Measurements from ENCODE around the gene EML6.
A peak's percentile ranks its signal among the peaks of the same experiment; 100 is the strongest.
"Not testable (repeated sequence)": the region's sequence is repeated elsewhere in the genome, so short reads cannot be mapped to it uniquely, and the experiment has no call there.

The EML6 gene

DNA sequence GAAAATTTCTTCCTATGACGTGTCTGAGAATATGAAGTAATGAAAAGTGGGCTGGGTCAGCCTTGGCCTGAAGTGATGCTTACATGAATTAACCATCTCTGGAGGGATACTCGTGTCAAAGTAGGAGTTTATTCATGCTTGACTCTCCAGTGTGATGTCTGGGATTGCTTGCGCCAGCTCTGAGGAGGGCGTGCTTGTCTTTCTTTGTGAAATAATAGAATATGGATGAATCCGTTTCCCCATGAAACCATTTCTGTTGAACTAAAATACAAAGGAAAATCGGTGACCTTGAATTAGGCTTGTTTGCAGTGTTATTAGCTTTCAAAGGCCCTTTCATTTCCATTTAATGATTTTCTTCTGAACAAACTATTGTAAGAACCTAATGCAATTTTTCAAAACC is 77.9 kb downstream of the EML6 start:
- no peak for DNase-seq (ENCODE audit: low read depth in 2 of 2)

DNA sequence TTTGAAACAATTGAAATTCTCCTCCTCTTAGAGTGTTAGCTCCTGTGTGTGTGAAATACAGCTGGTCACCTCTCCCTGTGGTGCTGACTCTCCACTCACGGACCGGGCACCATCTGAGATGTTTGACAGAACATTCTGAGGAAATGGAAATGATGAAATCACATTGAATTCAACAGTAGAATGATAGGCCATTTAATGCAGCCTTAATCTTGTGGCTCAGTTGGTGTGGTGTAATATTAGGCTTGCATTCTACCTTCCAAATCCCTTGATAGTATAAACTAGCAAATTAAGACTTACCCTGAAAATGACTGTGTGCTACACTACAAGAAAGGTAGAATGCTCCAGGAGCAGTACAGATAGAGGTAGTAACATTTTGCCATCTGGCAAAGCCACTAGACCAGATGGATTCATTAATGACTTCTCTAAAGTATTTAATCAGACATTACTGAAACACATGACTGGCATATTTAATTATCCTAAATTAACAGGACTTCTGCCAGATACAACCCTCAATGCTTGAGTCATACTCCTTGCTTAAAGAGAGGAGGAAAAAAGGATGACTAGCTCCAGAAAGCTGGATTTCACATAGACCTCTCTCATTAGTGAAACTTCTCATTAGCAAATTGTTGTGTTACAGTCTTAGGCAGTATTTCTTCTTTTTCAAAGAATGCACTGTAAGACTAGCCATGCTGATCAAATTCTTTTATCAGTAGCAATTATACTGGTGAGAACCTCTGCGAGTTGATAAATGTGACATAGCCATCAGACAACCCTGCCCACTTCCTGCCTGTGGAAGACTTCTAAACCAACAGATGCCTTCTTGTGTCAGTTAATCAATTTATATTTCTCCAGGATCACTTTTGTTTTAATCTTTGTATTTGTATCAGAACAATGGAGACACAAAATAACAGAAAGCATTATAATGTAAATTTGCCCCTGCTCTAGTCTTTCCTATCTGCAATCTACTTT is 80.6 kb downstream of the EML6 start:
- DNase-seq (ENCODE audit: low read depth in 2 of 2) = no peak

DNA sequence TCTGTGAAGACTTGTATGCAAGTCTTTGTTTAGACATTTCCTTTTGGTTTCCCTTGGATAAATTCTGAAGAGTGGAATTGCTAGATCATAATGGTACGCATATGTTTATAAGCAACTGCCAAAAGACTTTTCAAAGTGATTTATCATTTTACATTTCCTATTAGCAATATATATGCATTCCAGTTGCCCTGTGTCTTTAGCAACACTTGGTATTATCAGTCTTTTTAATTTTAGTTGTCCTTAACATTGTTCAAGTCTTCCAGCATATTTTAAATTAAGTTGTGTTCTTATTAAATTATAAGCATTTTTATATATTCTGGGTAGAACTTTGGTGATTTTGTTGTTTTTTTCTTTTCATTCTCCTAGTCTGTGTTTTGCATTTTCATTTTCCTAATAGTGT is 81.8 kb downstream of the EML6 start:
- DNase-seq (ENCODE audit: low read depth in 2 of 2) = no peak

DNA sequence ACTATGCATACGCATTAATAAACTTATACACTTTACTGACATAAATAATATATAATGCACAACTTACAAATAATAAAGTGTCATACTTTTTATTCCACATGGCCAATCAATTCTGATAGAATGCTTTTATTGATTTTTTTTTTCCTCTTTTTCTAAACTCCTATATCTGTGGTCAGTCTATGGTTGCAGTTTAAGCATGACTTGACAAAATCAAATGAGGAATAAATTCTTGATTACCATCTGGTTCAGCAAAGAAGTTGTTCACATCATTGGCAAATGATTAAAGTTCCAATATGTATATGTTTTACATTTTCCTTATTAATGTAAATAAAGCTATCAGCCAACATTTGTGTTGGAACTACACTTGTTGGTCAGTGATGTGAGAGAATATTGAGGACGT is 83.5 kb downstream of the EML6 start:
- no peak for DNase-seq (ENCODE audit: low read depth in 2 of 2)

DNA sequence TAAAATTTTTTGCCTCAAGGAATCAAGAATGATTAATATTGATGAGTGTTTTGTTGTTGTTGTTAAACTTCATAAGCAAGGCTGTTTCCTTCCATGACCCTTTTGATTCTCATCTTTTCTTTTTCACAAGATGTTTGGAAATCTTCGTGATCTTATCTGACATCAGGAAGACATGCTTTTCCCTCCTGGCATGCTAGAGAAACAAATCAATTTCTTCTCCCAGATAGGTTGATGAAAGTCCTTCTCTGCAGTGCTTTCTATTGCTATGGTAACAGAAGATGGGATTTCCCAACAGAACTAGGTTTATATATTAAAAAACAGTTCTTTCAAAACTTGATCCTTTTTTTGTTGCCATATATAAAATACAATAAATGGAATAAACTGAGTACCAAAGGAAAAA is 85.2 kb downstream of the EML6 start:
- DNase-seq (ENCODE audit: low read depth in 2 of 2) = no peak

DNA sequence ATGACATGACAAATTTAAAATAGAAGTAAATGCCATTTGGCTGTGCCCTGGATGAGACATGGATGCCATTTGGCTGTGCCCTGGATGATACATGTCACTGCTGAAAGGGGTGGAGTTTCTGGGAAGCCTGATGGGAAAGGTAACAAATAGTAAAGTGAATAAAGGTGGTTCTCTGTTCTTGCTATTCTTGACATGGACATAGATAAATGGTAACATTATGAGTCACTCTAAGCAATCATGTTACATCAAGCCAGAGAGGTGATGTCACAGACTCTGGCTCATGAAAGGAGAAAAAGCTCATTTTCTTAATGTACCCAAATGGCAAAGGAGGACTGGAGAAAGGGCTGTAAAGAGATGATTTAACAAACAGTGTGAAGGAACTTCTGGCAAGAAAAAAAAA is 86.4 kb downstream of the EML6 start:
- no peak for DNase-seq (ENCODE audit: low read depth in 2 of 2)

DNA sequence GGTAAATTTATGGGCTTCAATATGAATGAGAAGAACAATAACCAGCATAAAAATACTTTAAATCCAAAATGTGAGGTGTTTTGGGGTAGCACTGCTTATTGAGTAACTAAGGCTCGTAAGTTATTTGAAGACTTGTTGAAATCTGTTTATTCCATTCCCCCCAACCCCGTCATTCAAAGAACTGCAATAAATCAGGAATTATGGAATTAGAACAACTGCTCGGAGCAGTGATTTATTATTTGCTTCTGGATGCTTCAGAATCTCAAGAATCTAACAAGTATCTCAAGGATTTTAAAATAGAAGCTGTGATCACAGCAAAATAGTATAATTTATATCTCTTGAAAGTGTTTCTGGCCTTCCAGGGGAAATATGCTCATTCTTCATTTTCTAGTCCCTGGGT is 86.8 kb downstream of the EML6 start:
- no peak for DNase-seq (ENCODE audit: low read depth in 2 of 2)

DNA sequence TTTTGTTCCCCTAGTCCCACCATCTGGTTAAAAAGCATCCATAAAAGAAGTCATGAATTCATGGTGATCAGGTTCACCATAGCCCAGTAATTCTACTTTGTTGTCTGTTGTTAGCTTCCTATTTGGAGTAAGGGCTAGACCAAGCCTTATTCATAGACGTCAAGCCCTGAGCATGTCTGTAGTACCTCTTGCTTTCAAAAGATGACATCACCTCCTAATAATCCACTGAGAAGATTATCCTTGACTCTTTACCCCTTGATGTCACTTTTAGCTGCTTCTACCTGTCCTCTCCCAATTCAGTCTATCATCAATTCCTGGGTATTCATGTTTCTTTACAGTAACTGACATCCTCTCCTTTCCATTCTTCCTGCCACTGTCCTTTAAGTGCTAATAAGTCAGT is 90.1 kb downstream of the EML6 start:
- DNase-seq (ENCODE audit: low read depth in 2 of 2) = no peak

DNA sequence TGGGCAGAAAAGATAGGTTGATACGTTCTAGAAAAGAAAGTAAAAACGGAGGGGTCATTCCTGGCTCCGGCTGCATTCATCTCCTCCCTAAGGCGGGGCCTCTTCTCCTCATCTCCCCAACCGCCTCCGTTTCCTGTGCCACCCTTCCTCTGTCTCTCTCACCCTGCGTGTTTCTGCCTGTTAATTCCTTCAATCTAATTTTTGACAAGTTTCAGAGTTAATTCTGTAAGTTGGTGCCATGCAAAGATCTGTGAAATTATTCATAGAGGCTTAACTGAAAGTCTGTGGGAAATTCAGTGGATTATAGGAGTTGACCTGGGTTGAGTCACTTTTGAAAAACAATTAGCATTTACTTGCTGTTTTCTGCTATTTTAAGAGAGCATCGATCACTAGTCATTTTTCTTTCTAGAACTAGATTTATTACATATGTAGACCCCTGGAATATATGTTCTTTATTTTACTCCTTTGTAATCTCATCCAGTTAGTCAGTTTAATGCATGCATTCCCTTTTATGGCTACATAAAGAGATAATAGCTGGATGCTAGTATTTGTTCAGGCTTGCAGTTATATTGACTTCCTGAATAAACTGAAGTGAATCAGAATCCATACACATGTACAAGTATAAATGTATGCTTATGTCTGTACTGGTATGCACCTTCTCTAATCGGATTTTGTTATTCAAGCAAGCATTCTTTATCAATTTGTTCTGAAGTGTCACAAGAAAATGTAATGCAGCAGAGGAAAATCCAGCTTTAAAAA is 91.1 kb downstream of the EML6 start:
- no peak for DNase-seq (ENCODE audit: low read depth in 2 of 2)

DNA sequence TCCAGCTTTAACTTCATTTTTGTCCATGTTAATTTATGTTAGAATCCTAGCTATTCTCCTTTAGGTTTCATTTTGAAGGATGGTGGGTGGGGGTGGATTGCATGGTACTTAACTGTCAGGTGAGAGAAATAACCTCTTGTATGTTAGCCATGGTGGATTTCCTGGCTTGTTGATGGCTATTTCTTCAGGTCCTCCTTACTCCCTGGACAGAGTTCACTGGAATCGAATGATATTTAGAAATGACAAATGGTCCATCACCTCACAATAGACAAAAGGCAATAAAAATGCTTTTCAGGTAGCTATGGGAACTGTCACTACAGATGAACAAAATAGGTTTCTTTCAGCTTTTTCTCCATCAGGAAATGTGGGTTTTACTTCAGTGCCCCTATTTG is 91.7 kb downstream of the EML6 start:
- no peak for DNase-seq (ENCODE audit: low read depth in 2 of 2)

DNA sequence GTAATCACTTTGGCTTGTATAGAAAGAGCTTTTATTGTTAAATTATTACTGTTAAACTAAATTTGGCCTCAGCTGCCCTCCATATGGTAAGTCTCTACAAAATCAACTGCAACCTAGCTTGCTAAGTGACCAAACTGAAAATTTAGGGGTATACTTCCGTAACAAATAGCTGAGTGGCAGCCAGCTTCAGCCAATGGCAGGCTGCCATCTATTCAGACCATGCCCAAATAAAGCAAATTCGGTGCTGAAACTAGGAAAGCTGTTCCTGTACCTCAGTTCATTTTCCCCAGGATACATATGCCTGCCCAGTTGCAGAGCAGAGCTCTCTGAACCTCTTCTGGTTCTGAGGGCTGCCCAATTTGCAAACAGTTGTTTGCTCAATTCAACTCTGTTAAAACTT is 94.8 kb downstream of the EML6 start:
- DNase-seq (ENCODE audit: low read depth in 2 of 2) = no peak

DNA sequence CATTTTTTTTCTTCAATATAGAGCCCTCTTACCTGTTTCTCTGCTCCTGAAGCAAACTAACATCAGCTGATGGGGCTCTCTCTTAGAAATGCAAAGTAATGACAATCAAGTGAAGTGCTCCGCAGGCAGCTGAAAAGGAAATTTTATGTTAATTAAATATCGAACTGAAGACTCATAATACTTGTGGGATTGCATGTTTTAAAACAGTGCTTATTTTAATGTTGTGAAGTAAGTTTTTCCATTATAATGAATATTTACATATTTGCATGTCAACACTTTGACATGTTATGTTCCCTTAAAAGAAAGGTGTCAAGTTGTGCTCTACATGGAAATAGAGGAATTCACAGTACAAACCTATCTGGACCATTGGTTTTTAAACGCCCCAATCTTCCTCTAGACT is 97.1 kb downstream of the EML6 start:
- no peak for DNase-seq (ENCODE audit: low read depth in 2 of 2)

DNA sequence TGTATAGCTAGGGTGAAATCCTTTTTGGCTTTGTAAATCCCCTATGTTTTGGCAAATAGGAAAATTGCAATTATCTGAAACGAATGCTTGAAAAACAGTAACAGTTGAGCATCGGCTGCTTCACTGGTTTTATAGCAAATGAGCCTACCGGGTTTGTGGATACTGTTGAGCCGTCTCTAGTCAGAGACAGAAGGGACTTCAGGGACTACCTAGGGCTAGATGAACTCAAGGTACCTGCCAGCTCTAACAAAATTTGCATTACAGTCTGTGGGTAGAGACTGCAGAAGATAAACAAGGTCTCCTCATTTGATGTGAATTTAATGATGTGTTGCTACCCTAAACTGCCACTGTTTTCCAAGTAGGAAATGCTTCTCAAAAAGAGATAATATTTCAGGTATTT is 101.1 kb downstream of the EML6 start:
- DNase-seq (ENCODE audit: low read depth in 2 of 2) = no peak

DNA sequence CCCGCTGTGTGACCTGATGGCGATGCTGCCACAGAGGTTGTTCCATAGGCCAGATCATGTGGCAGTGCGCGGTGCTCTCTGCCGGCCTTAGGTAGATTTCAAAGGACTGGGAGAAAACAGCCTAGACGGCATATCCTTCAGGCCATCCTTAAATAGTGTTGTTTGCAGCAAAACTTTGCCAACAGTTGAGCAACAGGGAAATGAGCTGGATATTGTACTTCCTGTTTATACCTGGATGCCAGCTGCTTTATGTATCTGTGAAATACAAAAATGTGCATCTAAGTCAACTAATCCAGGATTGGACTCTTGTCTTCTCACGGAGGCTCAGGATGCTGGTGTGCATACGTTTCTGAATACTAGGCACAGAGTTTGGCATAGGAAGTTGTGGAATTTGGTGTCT is 107.1 kb downstream of the EML6 start:
- DNase-seq (ENCODE audit: low read depth in 2 of 2) = no peak

DNA sequence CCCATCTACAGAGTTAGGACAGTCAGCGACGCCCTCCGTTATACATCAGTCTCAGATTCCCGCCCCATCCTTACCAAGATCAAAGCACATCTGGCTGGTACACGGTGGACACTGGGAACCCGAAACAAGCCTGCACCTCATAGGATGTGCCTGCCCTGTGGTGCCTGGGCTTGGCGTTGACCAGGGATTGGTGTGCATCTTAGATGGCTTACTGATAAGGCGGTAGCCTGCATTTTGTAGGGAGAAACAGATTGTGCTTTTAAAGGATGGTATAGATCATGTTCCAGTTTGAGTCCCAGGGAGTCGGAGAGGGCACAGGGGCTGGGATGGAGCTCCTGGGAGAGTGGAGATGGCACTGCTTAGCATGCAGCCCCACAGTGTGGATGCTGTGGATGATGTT is 108.0 kb downstream of the EML6 start:
- DNase-seq (ENCODE audit: low read depth in 2 of 2) = no peak

DNA sequence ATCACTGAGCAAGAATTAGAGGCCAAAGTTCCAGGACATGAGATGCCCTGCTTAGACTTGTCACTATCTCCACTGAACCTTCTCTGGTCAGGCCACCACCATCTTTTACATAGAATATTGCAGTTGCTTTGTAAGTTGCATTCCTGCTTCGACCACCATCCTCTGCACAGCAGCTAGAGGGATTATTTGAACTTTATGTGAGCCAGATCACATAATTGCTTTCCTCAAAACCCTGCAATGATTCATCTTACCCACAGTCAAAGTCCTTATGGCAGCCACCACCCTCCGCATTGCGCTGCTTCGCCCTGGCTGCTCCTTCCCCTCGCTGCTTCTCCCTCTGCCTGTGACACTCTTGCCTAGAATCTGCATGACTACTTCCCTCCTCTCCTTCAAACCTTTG is 111.3 kb downstream of the EML6 start:
- no peak for DNase-seq (ENCODE audit: low read depth in 2 of 2)

DNA sequence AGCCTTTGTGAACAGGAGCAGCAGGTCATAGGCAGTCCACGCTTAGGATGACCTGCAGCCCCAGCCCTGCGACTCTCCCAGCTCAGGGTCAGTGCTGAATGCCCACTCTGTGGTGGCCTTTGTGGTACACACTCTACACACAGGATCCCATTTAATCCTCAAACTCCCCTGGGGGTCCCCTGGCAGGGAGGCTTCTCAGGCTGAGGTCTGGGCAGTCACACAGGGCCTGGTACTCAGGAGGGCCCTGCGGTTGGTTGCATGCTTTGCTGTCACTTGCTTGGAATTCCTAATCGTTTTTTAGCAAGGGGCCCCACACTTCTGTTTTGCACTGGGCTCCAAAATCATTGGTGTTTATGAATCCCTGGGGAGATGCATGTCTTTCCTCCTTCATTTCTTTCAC is 113.0 kb downstream of the EML6 start:
- DNase-seq (ENCODE audit: low read depth in 2 of 2) = no peak

DNA sequence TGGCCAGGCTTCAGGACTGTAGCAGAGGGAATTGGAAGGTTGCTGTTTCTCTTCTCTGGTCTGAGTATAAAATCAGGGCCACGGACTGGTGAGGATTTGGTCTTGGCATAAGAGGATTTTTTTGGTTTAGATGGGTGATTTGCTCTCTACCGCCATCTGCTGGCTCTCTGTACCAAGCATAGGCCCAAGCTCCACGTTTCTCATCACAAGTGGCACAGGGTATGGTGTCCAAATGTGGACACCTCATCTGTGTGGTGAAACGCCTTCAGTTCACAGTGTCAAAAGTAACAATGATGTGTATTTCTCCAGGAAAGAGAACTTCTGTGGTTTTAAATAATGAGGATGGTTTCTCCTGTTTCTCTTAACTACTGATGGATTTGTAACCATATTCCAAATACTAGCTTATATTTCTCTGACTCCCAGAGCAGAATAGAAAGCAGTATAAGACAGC is 115.1 kb downstream of the EML6 start:
- peak; percentile 4 to 23 for DNase-seq (ENCODE audit: low read depth in 2 of 2)

DNA sequence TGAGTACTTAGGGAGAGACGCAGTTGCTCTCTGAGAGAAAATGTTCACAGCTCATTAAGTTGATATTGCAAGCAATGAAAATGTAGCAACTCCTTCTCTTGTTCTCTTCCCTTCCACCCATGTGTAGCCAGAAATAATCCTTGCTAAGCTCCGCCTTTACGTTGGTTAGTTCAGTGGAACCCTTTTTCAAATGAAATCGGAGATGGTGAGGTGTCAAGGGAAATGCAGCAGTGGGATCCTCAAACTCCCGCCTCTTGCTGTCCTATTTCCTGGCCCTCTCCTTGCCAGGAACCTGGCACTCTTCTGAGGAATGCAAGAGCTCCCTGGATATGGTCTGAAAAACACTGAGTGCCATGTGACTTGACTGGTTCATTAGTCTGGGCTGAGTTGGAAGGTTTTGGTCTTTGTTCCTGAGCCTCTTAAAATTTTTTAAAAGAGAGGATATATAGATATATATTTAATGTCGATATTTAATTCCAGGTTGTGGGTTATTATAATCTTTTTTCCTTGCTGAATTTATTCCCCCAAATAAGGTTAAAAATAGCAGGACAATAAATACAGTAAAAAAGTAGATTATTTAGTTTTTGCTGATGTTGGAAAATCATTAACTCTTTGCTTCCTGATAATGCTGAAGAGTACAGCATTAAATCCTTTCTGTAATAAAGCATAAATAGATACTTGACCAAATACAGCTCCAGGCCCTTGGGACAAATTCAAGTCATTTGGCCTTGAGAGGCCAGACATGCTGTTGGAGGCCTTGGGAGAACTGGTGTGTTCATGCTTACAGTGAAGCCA is 116.2 kb downstream of the EML6 start:
- DNase-seq (ENCODE audit: low read depth in 2 of 2) = no peak

DNA sequence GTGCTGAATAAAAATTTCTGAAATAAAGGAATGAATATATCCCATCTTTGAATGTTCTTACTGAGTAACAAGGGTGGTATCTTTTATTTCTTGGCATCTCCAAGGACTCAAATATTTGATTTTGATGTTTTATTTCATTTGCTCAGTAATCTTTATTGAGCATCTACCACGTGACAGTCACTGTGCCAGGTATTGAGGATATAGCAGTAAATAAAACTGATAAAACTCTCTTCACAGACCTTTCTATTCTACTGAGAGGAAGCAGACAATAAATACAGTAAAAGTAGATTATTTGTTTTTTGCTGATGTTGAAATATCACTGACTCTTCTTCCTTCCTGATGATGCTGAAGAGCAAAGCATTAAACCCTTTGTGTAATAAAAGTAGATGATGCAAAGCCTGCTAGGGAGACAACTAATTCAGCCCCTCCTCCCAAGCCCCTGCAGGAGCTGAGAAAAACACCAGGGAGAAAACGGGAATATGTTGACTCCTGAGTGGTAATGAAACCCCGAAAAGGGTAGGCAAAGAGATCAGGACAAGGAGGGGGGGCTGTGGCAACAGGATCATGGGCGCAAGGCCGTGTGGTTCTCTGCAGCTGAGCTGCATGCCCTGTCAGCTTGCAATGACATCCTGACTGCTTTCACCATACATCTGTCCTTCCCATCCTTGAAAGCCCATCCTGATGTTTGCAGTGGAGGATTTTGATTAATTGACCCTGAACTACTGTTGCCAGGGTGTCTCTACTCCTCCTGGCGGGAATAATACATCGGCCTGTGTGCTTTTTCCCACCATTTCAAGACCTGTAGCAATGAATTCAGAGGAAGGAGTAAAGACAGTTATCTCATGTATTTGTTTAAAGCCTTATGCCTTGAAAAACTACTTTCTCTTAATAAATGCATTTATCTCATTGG is 117.4 kb downstream of the EML6 start:
- no peak for DNase-seq (ENCODE audit: low read depth in 2 of 2)

DNA sequence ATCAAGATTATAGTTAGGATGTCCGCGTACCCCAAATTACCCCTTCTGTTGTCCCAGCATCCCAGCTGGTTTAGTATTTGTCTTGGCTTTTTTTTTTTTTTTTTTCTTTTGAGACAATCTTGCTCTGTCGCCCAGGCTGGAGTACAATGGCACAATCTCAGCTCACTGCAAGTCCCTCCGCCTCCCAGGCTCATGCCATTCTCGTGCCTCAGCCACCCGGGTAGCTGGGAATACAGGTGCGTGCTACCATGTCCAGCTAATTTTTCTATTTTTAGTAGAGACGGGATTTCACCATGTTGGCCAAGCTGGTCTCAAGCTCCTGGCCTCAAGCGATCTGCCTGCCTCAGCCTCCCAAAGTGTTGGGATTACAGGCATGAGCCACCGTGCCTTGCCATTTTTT is 118.0 kb downstream of the EML6 start:
- DNase-seq (ENCODE audit: low read depth in 2 of 2) = not testable (repeated sequence)

All from stimulated activated CD8-positive, alpha-beta memory T cell treated with anti-CD3 and anti-CD28 coated beads, Interleukin-15, amount 100 ng/mL, for 48 hours (primary cell).